ENCODE results near the gene HECTD4.

HECTD4 gene

DNA sequence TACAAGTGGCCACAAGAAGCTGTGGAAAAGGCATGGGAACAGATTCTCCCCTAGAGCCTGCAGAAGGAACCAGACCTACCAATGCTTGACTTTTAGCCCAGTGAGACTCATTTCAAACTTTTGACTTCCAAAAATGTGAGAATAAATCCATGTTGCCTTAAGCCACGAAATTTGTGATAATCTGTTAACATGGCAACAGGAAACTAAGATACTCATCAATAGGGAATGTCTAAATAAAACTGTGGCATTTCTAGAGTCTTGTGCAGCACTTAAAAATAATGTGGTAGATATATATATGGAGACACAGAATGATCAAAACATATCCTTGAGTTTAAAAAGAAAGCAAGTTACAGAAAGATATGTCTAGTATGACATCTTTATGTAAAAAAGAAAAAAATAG lies 12.0 kb downstream of the HECTD4 start:
- H3K4me3 ChIP-seq (ENCODE audit: control insufficient read depth, low read depth, low read length) = no peak overlapping the region
- no peak for DNase-seq (ENCODE audit: low read depth)
- TF ChIP-seq, protein P1, sequence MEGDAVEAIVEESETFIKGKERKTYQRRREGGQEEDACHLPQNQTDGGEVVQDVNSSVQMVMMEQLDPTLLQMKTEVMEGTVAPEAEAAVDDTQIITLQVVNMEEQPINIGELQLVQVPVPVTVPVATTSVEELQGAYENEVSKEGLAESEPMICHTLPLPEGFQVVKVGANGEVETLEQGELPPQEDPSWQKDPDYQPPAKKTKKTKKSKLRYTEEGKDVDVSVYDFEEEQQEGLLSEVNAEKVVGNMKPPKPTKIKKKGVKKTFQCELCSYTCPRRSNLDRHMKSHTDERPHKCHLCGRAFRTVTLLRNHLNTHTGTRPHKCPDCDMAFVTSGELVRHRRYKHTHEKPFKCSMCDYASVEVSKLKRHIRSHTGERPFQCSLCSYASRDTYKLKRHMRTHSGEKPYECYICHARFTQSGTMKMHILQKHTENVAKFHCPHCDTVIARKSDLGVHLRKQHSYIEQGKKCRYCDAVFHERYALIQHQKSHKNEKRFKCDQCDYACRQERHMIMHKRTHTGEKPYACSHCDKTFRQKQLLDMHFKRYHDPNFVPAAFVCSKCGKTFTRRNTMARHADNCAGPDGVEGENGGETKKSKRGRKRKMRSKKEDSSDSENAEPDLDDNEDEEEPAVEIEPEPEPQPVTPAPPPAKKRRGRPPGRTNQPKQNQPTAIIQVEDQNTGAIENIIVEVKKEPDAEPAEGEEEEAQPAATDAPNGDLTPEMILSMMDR (conservative IDR thresholded peaks at IDR 0.05; ENCODE audit: control insufficient read depth, insufficient read depth, low read depth, low read length) = no peak

DNA sequence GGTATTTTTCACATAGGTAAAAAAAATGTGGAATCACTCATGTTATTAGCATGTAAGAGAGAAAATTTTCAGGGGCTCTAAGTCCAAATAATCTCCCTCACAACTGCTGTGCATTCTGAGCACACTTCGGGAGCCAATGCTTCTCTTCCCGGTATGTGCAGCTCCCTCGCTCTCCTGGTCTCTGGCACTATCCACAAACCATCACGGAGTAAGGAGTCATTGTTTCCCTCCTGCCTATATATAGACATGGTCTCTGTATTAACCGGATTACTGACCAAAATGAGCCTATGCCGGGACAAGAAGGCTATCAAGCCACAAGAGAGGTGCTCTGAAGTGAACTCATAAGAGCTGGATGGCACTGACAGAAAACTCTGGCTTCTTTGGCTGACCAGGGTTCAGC lies 13.4 kb downstream of the HECTD4 start:
- TF ChIP-seq, protein P1 (conservative IDR thresholded peaks at IDR 0.05; ENCODE audit: control insufficient read depth, insufficient read depth, low read depth, low read length) = no peak
- DNase-seq (ENCODE audit: low read depth) = no peak
- H3K4me3 ChIP-seq (ENCODE audit: control insufficient read depth, low read depth, low read length) = no peak overlapping the region

DNA sequence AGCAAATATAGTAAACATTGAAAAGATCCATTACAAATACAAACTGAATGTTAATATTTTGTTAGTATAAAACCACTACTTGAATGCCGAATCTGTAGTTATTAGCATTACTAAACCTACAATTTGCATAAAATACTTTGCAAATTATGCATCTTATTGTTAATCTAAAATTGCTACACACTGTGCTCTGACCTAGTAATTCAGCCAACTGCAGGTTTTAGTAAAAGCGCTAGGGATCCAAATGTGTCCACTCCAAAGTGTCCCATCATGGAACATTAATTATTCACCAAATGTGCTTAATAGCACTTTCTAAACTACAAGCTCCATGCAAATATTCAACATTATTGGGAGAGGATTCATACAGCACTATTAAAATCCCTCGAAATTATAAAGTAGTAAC lies 14.3 kb downstream of the HECTD4 start:
- no peak overlapping the region for H3K4me3 ChIP-seq (ENCODE audit: control insufficient read depth, low read depth, low read length)
- TF ChIP-seq, protein P1 (conservative IDR thresholded peaks at IDR 0.05; ENCODE audit: control insufficient read depth, insufficient read depth, low read depth, low read length) = no peak
- no peak for DNase-seq (ENCODE audit: low read depth)

DNA sequence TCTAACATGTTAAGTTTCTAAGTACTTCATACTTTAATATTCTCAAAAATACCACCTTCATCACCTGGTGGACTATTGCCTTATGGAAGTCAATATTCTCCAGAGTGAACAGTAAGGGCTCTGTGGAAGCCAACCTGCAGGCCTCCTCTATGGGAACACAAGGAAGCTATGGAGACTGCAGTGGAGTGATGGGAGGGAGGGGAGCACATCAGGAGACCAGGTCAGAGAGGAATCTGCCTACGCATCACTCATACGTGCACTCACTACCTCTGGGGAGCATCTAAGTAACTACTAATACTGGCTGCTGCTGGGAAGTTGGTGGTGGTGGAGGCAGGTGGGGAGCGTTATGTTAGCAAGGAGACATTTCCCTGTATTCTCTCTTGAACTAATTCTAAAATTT lies 19.9 kb downstream of the HECTD4 start:
- DNase-seq (ENCODE audit: low read depth) = no peak
- no peak overlapping the region for H3K4me3 ChIP-seq (ENCODE audit: control insufficient read depth, low read depth, low read length)
- TF ChIP-seq, protein P1 (conservative IDR thresholded peaks at IDR 0.05; ENCODE audit: control insufficient read depth, insufficient read depth, low read depth, low read length) = no peak

DNA sequence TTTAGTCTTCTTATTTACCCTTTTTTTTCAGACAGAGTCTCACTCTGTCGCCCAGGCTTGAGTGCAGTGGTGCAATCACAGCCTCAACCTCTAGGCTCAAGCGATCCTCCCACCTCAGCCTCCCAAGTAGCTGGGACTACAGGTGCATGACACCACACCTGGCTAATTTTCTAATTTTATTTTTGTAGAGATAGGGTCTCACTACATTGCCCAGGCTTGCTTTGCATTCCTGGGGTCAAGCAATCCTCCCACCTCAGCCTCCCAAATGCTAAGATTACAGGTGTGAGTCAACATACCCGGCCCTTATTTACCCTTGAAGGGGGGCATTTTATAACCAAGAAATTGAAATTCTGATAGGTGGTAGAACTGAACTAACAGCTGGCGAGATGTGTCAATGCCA lies 21.0 kb downstream of the HECTD4 start:
- TF ChIP-seq, protein P1 (conservative IDR thresholded peaks at IDR 0.05; ENCODE audit: control insufficient read depth, insufficient read depth, low read depth, low read length) = no peak
- H3K4me3 ChIP-seq (ENCODE audit: control insufficient read depth, low read depth, low read length) = no peak overlapping the region
- no peak for DNase-seq (ENCODE audit: low read depth)

DNA sequence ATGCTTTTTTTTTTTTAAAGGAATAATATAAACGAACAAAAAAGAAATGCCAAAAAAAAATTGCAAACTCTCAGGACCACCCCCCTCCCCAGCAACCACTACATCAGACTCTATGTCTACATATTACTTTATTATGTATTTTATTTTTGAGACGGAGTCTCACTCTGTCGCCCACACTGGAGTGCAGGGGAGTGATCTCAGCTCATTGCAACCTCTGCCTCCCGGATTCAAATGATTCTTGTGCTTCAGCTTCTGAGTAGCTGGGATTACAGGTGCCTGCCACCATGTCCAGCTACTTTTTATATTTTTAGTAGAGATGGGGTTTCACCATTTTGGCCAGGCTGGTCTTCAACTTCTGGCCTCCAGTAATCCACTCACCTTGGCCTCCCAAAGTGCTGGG lies 22.9 kb downstream of the HECTD4 start:
- TF ChIP-seq, protein P1 (conservative IDR thresholded peaks at IDR 0.05; ENCODE audit: control insufficient read depth, insufficient read depth, low read depth, low read length) = no peak
- no peak for DNase-seq (ENCODE audit: low read depth)
- no peak overlapping the region for H3K4me3 ChIP-seq (ENCODE audit: control insufficient read depth, low read depth, low read length)

DNA sequence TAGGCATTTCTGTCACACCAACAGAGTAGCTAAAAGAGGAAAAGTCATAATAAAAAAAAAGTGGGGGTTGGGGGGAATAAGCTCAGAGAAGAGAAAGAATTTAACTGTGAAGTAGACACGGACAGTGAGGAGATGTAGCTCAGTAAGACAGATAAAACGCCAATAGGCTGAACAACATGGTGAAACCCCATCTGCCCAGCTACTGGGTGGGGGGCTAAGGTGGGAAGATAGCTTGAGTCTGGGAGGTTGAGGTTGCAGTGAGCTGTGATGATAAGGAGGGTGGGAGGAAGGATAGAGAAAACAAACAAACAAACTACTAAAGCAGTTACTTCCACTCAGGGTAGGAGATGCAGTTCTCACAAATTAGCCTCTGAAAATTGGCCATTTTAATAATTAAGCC lies 25.0 kb downstream of the HECTD4 start:
- TF ChIP-seq, protein P1 (conservative IDR thresholded peaks at IDR 0.05; ENCODE audit: control insufficient read depth, insufficient read depth, low read depth, low read length) = no peak
- no peak for DNase-seq (ENCODE audit: low read depth)
- H3K4me3 ChIP-seq (ENCODE audit: control insufficient read depth, low read depth, low read length) = no peak overlapping the region

Data from fibroblast of mammary gland (primary cell).